Measurements from ENCODE around the gene BBS1.

Gene BBS1

DNA sequence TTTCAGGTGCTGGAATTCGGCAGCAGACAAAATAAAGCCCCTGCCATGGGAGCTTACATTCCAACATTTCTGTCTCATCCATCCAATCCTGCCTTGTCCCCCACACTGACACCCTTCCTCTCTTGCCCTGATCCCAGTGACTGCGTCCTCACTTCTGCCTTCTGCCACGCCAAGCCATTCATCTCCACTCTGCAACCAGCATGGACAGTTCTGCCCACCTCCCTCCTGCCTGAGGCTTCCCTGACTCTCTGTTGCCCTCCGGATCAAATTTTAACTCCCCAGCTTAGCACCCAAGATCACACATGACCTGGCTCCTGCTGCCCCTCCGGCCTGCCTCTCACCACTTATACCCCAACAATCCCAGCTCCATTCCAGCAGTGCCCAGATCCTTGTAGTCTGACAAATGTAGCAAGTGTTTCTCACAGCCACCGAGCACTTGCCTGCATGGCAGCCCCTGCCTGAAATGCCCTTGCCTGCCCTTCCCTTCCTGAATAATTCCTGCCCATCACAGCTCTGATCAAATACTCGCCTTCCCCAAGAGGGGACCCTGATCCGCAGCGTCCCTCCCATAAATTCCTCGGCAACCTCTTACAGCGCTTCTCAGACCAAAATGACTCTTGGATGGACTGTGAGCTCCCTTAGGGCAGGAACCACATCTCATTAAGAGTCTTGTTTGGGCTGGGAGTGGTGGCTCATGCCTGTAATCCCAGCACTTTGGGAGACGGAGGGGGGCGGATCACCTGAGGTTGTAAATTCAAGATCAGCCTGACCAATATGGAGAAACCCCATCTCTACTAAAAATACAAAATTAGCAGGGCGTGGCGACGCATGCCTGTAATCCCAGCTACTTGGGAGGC, 38.6 kb downstream of the BBS1 start:
- Mint-ChIP-seq H3K36me3 (no peaks in the 10 kb centered on the region), H3K9me3 (no peaks in the 10 kb centered on the region), H3K27ac (peak overlapping the region; percentile 1), H3K4me3 (no peak overlapping the region), H3K4me1 (peaks cover 21% of the 10 kb centered on the region)
- DNase-seq (ENCODE audit: low spot score in 2 of 2): no peak
- ATAC-seq: no peak

GRCh38 chr11:66549696-66550095, 39.3 kb downstream of the BBS1 start:
- Mint-ChIP-seq H3K9me3 (no peaks in the 10 kb centered on the region), H3K4me1 (peaks cover 15% of the 10 kb centered on the region), H3K27ac (no peak overlapping the region), H3K4me3 (no peak overlapping the region), H3K36me3 (no peaks in the 10 kb centered on the region)
- DNase-seq (ENCODE audit: low spot score in 2 of 2): no peak
- ATAC-seq: no peak

DNA sequence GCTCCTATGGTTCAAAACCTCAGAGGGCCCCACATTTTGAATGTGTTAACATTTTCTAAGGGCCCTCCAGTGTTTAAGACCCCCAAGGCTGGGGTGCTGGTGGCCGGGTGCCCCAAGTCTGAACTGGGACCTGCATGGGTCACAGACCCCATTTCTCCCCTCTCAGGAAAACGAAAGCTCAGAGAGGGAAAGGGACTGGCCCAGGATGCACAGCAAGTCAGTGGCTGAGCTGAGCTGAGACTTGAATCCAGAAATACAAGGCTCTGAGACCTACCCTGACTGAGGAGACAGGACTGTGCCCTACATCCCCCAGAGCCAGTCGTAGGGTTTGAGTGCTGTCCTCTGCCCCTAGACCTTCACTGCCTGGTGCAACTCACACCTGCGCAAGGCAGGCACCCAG, 40.5 kb downstream of the BBS1 start:
- H3K27ac Mint-ChIP-seq: no peak overlapping the region
- no peaks in the 10 kb centered on the region for H3K36me3 Mint-ChIP-seq
- ATAC-seq: no peak
- no peak overlapping the region for H3K4me3 Mint-ChIP-seq
- peaks cover 9% of the 10 kb centered on the region for H3K4me1 Mint-ChIP-seq
- no peak for DNase-seq (ENCODE audit: low spot score in 2 of 2)
- H3K9me3 Mint-ChIP-seq: no peaks in the 10 kb centered on the region

- no peak overlapping the region for H3K27ac Mint-ChIP-seq
- H3K4me3 Mint-ChIP-seq: no peak overlapping the region
- no peaks in the 10 kb centered on the region for H3K4me1 Mint-ChIP-seq
- no peaks in the 10 kb centered on the region for H3K36me3 Mint-ChIP-seq
- no peaks in the 10 kb centered on the region for H3K9me3 Mint-ChIP-seq
- ATAC-seq (no peak), DNase-seq (ENCODE audit: low spot score in 2 of 2) (no peak)
These were observed 44.2 kb downstream of the BBS1 start for GRCh38 chr11:66554602-66555001.

DNA sequence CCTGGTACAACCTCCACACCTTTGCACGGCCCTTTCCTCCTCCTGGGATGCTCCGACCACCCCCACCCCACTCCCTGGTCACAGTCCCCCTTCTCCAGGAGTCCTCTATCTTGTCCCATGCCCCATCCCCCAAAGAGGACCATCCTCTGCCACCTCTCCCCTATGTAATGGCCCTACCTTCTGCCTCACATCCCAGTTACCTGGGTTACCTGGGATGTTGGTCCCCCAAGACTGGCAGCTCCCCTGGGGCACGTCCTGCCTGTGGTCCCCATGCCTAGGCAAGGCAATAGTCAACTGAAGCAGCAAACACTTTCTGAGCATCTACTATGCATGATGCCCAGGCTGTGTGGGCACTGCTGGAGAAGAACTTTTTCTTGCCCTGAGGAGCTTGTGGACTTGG, 45.0 kb downstream of the BBS1 start:
- H3K4me3 Mint-ChIP-seq: no peak overlapping the region
- ATAC-seq (no peak), DNase-seq (ENCODE audit: low spot score in 2 of 2) (no peak)
- no peaks in the 10 kb centered on the region for H3K9me3 Mint-ChIP-seq
- no peaks in the 10 kb centered on the region for H3K36me3 Mint-ChIP-seq
- no peaks in the 10 kb centered on the region for H3K4me1 Mint-ChIP-seq
- H3K27ac Mint-ChIP-seq: no peak overlapping the region

DNA sequence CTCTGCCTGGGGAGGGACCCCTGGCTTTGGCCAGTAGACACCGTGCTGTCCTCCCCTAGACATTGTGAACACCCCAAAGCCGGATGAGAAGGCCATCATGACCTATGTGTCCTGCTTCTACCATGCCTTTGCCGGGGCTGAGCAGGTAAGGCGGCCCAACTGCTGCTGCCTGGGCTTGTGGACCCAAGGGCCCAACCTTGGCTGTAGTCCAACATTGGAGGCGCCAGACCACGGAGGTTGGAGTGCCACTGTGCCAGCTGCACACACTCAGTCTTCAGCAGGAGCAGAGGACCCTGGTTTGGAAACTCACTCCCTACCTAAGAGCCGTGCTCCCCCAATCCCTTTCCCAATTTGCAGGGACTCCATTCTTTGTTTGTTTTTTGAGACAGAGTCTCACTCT, 45.7 kb downstream of the BBS1 start:
- Mint-ChIP-seq H3K4me3 (no peak overlapping the region), H3K9me3 (no peaks in the 10 kb centered on the region), H3K27ac (no peak overlapping the region), H3K36me3 (no peaks in the 10 kb centered on the region), H3K4me1 (no peaks in the 10 kb centered on the region)
- ATAC-seq (no peak), DNase-seq (ENCODE audit: low spot score in 2 of 2) (no peak)

DNA sequence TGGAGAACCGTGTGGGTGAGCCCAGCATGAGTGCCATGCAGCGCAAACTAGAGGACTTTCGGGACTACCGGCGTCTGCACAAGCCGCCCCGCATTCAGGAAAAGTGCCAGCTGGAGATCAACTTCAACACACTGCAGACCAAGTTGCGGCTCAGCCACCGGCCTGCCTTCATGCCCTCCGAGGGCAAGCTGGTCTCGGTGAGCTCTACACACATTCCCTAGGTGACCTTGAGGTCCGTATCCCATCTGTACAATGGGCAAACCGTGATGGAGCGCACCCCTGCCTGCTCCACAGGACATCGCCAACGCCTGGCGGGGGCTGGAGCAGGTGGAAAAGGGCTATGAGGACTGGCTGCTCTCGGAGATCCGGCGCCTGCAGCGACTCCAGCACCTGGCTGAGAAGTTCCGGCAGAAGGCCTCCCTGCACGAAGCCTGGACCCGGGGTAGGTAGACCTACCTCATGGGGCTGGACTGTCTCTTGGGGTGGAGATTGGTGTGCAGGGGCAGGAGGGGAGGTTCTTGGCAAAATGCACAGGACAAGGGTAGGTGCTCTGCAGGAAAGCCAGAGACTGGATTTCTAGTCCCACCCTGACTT, 47.4 kb downstream of the BBS1 start:
- ATAC-seq: no peak
- Mint-ChIP-seq H3K27ac (peak overlapping the region; percentile 62), H3K36me3 (no peaks in the 10 kb centered on the region), H3K4me3 (no peak overlapping the region), H3K9me3 (no peaks in the 10 kb centered on the region), H3K4me1 (no peaks in the 10 kb centered on the region)
- no peak for DNase-seq (ENCODE audit: low spot score in 2 of 2)

DNA sequence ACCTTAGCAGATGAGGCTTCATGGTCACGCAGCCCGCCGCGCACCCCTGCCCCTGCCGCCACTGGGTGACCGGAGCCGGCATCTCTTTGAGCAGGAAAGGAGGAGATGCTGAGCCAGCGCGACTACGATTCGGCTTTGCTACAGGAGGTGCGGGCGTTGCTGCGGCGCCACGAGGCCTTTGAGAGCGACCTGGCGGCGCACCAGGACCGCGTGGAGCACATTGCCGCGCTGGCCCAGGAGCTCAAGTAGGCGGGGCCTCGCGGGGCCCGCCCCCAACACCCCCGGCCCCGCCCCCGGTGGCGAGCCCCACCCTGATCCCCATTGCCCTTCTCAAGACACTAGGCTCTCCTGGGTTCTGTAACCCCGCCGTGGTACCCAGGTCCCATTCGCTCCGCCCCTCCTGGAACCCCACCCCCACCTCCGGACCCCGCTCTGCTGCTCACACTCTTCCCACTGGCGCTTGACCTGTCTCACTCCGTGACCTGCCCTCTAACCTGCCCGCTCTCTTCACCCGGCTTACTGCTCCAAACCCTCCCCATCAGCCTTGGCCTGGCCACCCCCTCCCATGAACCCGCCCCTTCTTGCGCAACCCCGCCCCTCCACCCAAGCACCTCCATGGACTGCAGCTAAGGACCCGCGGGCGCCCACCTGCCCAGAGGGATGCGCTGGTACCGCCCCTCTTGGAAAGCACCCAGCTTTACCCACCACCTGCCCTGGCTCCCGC, 48.9 kb downstream of the BBS1 start:
- Mint-ChIP-seq H3K4me1 (no peaks in the 10 kb centered on the region), H3K27ac (no peak overlapping the region), H3K4me3 (peak overlapping the region; percentile 8), H3K36me3 (no peaks in the 10 kb centered on the region), H3K9me3 (no peaks in the 10 kb centered on the region)
- no peak for DNase-seq (ENCODE audit: low spot score in 2 of 2)
- ATAC-seq: peak; percentile 42

- Mint-ChIP-seq H3K4me3 (no peak overlapping the region), H3K9me3 (no peaks in the 10 kb centered on the region), H3K4me1 (no peaks in the 10 kb centered on the region), H3K36me3 (no peaks in the 10 kb centered on the region), H3K27ac (no peak overlapping the region)
- ATAC-seq (no peak), DNase-seq (ENCODE audit: low spot score in 2 of 2) (no peak)
These were observed 49.6 kb downstream of the BBS1 start for GRCh38 chr11:66559866-66560676.

GRCh38 chr11:66561178-66561974, 50.9 kb downstream of the BBS1 start:
- H3K4me3 Mint-ChIP-seq: no peak overlapping the region
- ATAC-seq: no peak
- H3K4me1 Mint-ChIP-seq: no peaks in the 10 kb centered on the region
- no peak for DNase-seq (ENCODE audit: low spot score in 2 of 2)
- H3K9me3 Mint-ChIP-seq: no peaks in the 10 kb centered on the region
- H3K36me3 Mint-ChIP-seq: no peaks in the 10 kb centered on the region
- peak overlapping the region; percentile 74 for H3K27ac Mint-ChIP-seq

- no peak overlapping the region for H3K4me3 Mint-ChIP-seq
- H3K27ac Mint-ChIP-seq: no peak overlapping the region
- H3K4me1 Mint-ChIP-seq: no peaks in the 10 kb centered on the region
- ATAC-seq: no peak
- no peaks in the 10 kb centered on the region for H3K9me3 Mint-ChIP-seq
- DNase-seq (ENCODE audit: low spot score in 2 of 2): no peak
- no peaks in the 10 kb centered on the region for H3K36me3 Mint-ChIP-seq
These were observed 51.5 kb downstream of the BBS1 start for GRCh38 chr11:66561975-66562248.

- Mint-ChIP-seq H3K4me3 (no peak overlapping the region), H3K4me1 (no peaks in the 10 kb centered on the region), H3K9me3 (no peaks in the 10 kb centered on the region), H3K36me3 (no peaks in the 10 kb centered on the region), H3K27ac (no peak overlapping the region)
- ATAC-seq (no peak), DNase-seq (ENCODE audit: low spot score in 2 of 2) (no peak)
These were observed 51.8 kb downstream of the BBS1 start for GRCh38 chr11:66562275-66562674.

- ATAC-seq (no peak), DNase-seq (ENCODE audit: low spot score in 2 of 2) (no peak)
- H3K36me3 Mint-ChIP-seq: no peaks in the 10 kb centered on the region
- H3K27ac Mint-ChIP-seq: no peak overlapping the region
- no peak overlapping the region for H3K4me3 Mint-ChIP-seq
- H3K4me1 Mint-ChIP-seq: no peaks in the 10 kb centered on the region
- H3K9me3 Mint-ChIP-seq: no peaks in the 10 kb centered on the region
These were observed 52.6 kb downstream of the BBS1 start for GRCh38 chr11:66562907-66563583.

- no peak overlapping the region for H3K4me3 Mint-ChIP-seq
- peaks cover 5% of the 10 kb centered on the region for H3K4me1 Mint-ChIP-seq
- DNase-seq (ENCODE audit: low spot score in 2 of 2) (no peak), ATAC-seq (no peak)
- H3K9me3 Mint-ChIP-seq: no peaks in the 10 kb centered on the region
- no peaks in the 10 kb centered on the region for H3K36me3 Mint-ChIP-seq
- no peak overlapping the region for H3K27ac Mint-ChIP-seq
These were observed 53.4 kb downstream of the BBS1 start for GRCh38 chr11:66563832-66564231.
